ENCODE measurements around the gene RUNX1.

Gene RUNX1

DNA sequence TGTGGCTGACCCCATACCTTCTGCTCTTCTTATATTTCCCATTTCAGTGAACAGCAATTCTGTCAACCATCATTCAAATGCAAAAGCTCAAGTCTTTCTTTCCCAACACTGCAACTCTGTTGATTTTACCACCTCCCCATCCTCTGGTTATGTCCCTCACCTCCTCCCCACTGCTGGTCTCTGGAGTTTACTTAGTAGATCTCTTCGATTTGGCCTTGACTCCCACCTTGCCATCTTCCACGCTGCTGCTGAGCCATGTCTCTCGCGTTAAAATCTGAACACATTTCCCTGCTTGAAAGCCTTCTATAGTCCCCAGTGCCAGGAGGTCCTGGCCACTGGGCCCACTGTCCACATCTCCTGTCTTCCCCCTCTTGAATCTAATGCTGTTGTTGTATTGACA lies 125.5 kb downstream of the RUNX1 start:
- DNase-seq (ENCODE audit: low read depth): no peak

DNA sequence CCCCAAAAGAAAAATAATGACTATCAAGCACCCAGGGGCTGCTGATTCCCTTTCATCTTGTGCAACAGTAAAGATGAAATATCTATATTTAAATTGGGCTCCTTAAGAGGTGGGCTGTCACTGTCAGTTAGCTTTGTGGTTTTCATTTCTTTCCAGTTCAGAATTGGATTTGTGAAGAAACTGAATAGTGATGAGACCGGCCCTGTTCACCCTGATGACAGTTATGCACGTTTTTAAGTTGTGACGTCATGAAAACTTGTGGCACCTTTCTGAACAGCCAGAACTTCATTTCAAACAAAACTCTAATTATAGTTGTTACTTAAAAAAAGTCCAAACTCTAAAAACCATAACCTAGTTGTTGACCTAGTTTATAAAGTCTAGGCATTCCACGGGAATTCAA lies 125.9 kb downstream of the RUNX1 start:
- no peak for DNase-seq (ENCODE audit: low read depth)

DNA sequence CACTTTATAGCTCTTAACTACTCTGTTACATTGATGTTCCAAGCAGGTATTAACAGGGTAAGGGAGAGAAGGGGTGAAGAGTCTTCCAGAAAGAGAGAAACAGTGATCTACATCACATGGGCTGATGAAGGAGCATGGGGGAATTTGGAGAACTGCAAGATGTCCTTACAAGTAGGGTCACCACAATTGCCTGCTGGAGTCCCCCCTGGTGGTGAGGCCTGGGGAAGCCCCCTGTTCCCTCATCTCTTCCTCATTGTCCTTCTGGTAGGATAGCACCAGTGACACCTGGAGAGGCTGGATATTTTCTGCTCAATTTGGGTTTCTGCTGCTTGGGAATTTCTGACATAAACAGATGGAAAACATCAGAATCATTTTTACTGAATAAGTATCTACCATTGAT lies 126.6 kb downstream of the RUNX1 start:
- DNase-seq (ENCODE audit: low read depth): no peak

DNA sequence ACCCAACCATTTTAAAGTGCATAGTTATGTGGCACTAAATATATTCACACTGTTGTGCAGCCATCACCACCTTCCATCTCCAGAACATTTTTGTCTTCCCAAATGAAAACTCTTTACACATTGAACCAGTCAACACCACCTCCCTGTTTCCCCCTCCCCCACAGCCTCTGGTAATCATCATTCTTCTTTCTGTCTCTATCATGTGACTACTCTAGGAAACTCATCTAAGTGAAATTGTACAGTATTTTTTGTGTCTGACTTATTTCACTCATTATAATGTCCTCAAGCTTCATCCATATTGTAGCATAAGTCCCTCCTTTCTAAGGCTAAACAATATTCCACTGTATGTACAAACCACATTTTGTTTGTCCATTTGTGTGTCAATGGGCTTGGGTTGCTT lies 128.0 kb downstream of the RUNX1 start:
- DNase-seq (ENCODE audit: low read depth): no peak

DNA sequence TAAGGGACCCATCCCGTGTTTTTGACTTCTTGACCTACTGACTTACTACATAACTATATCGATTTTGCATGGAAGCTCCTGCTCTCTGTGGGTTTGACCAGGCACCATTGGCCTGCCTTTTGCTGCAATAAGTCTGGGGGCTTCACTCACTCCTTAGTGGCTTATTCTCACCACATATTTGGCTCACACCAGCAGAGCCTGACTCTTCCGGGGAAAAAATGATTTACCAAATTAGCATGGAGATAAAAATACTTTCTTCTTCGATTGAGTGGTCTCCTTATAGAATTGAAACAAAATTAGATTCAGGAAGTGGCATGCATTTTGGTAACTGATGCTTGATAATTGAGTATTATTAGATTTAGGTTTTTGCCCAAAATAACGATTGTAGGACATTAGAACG lies 129.7 kb downstream of the RUNX1 start:
- DNase-seq (ENCODE audit: low read depth): no peak

DNA sequence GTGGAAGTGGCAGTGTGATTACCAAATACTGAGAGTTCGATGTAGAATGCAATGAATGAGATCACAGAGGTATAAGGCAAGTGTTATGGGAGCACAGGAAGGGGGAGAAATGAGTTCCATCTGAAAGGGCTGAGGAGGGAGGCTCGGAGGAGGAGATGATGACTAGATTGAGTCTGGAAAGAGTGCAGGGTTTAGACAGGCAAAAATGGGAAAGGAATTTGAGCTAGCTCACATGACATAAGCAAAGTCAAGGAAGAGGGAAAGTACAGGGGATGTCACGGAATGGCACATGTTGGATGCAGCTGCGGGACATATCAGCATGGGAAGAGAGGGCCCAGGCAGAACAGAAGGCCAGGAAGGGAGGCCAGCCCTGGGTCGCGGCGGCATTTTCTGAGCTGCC lies 132.7 kb downstream of the RUNX1 start:
- DNase-seq (ENCODE audit: low read depth): no peak

DNA sequence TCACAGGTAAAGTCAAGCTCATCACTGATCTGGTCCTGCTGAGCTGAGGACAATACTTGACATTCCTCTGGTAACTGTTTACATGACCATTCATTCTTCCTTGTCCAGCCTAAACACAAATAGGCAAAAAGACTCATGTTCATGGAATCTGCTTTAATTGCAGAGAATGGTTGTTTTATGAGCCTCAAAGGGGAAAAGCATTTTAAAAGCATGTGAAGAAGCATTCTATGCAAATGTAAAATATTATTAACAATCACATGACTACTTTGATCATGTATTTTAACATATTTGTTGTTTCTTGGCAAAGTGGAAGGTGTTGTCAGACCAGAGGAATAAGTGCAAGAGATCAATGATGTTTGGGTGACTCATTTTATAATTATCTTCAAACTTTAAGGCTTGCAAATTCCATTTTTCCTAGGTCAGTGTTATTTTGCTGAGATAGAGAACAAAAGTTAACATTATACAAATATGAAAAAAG lies 133.7 kb downstream of the RUNX1 start:
- DNase-seq (ENCODE audit: low read depth): no peak

DNA sequence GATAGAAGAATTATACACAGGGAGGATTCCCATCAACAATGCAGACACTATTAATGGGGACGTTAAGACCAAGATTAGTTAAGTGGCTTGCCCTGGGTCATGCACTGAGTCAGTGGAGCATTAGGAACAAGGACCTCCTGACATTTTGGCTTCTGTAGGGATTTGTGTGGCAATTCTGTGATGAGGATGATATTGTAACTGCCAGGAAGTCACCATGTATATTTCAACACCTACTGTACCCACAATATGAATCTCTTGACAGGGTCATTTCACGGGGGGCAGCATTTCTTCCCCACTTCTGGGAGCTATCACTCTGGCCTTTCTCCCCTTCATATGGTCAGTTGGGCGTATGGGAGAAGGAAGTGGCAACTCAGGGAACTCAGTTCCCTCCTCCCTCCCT lies 134.9 kb downstream of the RUNX1 start:
- DNase-seq (ENCODE audit: low read depth): no peak

DNA sequence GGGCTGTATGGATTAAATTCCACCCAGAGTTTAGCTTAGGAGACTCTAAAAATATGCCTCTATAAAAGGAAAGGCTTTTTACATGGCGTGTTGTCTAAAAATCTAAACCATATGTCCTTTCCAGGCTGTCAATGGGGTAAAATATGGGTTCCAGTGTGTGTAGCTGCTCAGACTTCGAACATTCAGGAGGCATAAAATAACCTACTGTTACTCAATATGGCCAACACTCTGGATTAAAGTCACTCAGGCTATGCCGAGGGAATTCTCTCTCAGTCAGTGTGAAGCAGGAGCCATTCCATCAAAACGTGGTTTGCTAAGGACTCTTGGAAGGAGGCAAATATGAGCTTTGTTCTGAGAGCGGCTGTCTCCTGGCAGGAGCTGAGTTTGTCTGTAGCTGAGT lies 135.3 kb downstream of the RUNX1 start:
- no peak for DNase-seq (ENCODE audit: low read depth)

DNA sequence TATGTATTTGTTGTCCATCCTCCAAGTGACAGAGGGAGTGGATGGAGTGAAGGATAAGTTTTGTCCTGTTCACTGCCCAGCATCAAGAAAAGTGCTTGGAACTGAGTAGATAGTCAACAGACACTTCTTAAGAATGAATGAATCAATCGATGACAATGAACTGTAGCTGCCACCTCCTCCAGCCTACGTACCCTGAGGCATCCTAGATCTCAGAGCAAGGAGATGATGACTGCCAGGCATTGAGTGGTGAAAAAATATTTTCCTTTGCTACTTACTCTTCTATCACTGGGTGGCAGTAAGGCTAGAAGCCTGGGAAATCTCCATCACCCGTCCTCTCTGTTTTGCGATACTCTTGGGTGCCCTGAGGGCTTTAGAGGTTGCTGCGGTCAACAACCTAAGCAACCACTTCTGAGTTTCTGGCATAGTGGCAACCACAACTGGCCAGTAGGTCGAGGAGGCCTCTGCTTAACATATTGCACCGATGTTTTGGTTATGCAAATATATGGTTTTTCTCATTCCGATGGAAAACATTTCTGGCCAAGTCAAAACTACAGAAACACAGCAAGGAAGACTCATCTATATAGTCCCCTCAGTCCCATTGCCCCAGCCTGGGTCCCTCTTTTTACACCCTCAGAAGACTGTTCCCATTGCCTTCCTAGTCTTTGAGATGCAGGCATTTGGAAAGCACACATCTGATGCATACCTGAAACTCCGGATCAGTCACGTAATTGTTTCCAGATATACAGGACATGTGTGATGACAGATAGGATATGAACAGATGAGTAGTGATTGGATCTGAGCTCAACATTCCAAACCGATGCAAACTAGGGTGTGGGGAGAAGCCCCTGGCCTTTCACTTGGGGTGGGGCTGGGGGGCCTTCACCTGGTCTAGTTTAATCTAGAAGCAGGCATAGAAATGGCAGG lies 136.8 kb downstream of the RUNX1 start:
- no peak for DNase-seq (ENCODE audit: low read depth)

DNA sequence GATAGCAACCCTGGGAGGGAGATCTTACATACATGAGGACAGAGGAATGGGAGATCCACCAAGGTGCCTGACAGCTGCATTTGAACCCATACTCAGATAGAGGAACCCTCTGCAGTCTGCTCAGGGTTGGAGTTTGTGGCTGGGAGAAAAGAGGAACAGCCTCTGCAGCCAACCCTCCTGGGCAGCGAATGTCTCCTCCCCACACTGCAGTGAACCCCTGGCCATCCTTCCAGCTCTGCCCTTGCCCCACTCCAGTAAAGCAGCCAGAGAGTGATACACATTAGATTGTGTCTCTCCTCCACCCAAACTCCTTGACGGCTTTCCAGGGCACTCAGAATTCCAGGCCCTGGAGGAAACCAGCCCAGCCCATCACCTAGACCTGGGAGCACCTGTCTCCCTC lies 137.7 kb downstream of the RUNX1 start:
- DNase-seq (ENCODE audit: low read depth): no peak

DNA sequence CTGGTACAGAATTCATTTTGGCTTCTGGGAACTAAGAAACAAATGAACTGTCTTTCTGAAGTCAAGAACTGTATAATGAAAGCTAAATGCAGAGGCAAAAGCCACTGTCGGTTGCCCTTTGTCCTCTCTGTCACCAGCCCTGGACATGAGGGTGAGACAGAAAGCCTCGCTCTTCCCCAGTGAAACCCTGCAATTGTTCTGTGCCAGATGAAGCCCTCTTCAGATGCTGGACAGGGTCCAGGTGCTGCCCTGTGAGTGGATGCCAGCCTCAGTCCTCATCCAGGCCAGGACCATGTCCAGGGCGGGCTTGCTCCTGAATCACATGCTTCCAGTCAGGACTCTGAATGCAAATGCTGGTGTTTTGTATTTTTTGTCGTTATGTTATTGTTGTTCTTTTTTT lies 138.7 kb downstream of the RUNX1 start:
- DNase-seq (ENCODE audit: low read depth): no peak

DNA sequence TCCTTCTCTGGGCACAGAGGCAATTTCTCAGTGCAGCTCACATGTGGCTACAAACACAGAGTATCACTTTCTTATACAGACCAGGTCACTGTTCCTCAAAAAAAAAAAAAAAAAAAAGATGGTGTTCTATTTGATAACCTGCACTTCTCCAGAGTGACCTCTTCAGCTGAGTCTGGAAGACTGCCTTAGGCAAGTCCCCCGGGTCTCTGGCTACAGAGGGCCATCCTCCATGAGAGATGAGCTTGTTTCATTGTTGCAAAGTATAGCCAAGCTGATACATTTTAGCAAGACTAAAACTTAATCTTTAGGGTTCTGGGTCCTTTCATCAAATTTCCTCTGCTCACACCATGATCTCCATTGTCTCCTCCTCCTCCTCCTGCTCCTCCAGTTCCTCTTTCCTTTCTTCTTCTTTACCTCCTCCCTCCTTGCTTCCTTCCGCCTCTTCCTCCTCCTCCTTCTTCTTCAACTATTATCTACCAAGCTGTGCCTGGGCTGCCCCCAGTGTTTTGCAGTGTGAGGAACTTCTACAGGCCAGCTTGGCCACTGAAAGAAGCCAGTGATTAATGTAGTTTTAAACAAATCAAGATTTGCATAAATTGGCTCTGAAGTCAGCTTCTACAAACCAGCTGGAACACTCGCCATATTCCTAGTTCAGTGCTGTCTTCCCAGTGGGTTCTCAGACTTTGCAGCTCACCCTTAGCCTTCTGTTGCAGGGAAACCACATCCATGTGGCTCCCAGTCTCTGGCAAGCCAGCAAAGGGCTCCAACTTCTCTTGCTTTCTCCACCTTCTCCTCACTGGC lies 139.4 kb downstream of the RUNX1 start:
- no peak for DNase-seq (ENCODE audit: low read depth)

DNA sequence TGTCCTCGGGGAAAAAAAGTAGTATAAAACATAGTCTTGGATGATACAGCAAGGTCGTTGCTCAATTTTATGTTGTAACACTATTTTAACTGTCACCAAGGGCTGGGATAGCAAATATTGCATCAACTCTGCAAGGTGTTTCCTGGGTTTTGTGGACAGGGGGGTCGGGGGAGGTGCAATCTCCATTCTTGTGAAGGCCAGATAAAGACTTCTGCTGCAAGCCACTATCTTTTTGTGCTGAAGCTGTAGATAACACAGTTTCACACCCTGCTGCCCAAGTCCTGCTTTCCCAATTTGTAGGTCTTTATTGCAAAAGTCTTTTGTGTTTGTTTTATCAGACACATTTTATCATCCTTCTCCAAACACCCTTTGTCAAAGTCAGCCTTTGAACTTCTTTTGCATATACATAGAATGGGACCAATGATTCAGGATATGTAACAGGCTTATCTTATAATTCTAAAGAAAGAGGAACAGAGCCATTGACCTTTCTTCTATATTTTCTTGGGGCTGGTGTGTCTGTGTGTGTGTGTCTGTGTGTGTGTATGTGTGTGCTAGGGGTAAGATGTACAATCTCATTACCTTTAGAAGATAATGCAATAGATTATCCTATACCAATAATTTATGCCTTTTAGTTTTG lies 140.6 kb downstream of the RUNX1 start:
- no peak for DNase-seq (ENCODE audit: low read depth)

DNA sequence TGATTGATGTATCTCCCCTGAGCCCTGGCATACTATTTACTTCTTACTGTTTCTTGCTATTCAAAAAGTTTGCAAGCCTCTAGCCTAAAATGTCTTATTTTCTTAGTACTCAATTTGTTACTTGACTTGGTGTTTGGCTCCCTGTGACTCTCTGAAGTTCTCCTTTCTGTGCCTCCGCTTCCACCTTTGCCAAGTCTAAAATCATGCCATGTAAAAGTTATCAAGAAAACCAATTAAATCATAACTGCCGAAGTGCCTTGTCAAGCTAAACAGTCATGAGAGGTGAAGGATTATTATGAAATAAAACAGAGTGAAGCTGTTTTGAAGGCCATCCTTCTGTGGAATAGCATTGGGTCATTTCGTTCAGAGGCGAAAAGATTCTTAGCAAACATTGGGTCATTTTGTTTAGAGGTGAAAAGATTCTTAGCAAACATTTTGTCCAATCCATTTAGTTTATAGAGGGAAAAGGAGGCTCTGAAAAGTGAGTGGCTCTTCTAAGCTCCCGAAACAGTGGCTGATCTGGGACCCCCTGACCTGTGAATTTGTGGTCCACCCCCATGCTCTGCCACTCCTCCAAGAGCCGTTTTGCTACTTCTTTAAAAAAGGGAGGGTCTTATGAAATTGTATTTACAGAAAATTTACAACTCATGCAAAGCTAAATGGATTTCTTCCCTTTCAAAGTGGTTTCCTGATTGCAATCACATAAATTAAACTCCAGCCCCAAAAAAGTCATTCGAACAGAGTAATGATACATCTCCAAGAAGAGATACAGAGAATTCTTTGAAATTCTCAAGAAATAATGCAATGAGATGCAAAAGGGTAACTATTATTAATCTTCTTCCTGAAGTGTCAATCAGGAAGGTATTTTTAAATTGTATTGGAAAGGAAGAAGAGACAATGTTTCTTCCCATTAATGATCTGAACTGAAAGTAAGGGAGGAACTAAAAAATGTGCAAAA lies 141.4 kb downstream of the RUNX1 start:
- no peak for DNase-seq (ENCODE audit: low read depth)

DNA sequence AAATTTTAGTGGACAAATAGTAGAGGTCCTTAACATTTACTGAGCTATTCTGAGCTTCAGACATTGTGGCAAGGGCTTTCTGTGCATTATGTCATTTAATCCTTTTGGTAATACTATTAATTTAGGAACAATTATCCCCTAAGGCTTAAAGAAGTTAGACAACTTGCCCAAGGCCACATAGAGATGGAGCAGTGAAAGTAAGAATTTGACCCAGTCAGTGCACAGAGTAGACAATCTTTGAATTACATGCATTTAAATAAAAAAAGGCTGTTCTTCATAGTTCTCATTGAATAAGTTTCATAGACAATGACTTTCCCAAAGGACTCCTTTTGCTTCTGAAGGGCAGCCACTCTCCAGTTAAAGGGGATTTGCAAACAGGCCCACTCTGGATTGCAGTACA lies 142.7 kb downstream of the RUNX1 start:
- no peak for DNase-seq (ENCODE audit: low read depth)

DNA sequence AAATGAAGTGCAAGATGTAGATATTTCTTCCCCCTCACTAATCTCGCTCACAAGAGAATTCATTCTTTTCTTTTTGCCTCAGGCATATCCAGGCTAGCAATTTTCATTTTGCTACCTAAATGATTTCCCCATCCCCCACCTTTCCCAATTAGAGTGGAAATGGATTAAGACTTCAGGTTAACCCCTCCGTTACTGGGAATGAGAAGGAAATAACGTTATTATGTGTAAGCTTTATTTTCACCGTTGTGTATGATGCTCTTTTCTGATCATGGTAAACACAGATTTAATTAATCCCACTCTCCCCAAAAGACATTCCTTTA lies 143.9 kb downstream of the RUNX1 start:
- no peak for DNase-seq (ENCODE audit: low read depth)

DNA sequence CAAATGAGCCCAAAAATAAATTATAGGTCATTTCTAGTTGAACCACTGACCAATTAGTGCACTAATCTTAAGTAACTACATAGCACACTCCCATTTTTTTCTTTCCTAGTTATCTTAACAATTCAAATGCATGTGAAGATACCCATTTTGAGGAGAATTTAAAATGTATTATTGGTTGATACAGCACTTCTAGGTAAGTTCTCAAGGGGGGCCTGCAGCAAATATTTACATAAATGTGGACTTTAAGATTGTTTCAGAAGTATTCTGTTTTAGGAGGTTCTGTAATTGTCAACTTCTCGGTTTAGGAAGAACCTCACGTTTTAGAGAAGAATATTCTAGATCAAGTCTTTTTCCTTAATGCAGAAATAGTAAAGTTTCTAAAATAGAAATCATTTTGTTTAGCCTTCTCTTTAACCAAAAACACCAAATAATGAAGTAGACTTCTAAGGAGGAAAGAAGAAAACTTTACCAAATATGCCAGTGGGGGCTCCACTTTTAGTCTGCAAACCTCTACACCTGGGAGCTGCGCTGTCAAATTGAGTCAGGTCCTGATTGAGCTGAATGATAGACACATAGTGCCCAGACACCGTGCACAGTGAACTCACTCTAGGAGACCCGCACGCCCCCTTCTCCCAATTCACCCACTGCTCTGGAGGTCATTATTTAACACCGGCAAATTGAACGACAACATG lies 144.4 kb downstream of the RUNX1 start:
- DNase-seq (ENCODE audit: low read depth): no peak

DNA sequence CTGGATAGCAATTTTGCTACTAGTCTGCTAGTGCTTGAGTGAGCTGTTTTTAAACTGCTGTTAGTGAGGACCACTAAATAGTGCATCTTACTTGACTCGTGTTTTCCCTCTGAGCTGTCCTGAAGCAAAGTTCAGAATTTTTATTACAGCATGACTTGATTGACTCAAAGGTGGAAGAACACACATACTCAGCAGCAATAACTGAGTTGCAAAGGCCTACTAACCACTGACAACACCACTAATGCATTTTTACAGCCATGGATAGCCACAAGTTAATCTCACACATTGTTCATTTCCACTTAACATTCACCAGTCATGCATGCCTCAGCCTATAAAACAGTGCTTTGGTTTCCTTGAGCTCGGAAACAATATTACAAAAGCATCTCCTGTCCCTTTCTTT lies 148.7 kb downstream of the RUNX1 start:
- no peak for DNase-seq (ENCODE audit: low read depth)

DNA sequence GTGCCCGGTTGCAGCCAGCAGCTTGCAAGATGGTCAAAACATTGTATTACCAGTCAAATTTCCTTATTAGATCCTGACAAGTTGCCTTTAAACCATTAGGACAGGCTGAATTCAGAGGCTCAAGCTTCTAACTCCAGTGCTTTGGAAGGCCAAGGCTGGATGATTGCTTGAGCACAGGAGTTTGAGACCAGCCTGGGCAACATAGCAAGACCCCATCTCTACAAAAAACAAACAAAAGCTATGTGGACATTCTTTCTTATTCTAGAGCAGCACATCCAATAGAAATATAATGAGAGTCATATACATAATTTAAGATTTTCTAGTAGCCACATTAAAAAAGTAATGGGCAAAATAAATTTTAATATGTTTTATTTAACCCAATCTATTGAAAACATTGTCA lies 149.3 kb downstream of the RUNX1 start:
- no peak for DNase-seq (ENCODE audit: low read depth)

DNA sequence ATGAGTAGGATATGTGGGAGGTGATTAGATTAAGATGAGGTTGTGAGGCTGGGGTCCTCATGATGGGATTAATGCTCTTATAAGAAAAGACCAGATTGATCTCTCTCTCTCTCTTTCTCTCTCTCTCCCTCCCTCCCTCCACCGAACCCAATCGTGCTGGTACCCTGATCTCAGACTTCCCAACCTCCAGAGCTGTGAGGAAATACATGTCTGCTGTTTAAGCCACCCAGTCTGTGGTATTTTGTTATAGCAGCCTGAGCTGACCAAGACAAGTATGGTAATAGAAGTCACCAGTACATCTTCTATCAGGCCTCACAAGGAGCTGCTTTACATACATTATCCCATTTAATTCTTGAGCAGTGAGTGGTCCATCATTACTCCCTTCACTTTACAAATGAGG lies 149.8 kb downstream of the RUNX1 start:
- DNase-seq (ENCODE audit: low read depth): no peak

Data from stimulated activated CD4-positive, alpha-beta T cell treated with anti-CD3 and anti-CD28 coated beads, Interleukin-2, amount 100 ng/mL, for 4 hours (primary cell).